ENCODE measurements around the gene INAVA. TPM values are rescaled to one million over a fixed set of nuclear protein-coding genes. Genes with fewer than 3 reads are reported as not detected.

The INAVA gene
- polyA plus RNA-seq, 4 donors: 58.7 to 192 (median 156) TPM

Other genes starting within 250 kb of the INAVA start
- gene DDX59, start 225.0 kb upstream of the INAVA start, polyA plus RNA-seq: 10 to 100 TPM; 15.4 to 25.7 (median 23.9) TPM
- 10 to 100 TPM in 1 of 4 donors, 1 to 10 TPM in 3; 2.0 to 10.8 (median 3.8) TPM for gene CAMSAP2, start 156.0 kb upstream of the INAVA start, polyA plus RNA-seq
- gene GPR25, start 21.9 kb upstream of the INAVA start, polyA plus RNA-seq: under 1 TPM in 2 of 4 donors, not detected in 2; 0.07 to 0.10 TPM
- gene KIF21B, start 128.8 kb downstream of the INAVA start, polyA plus RNA-seq: 10 to 100 TPM in 1 of 4 donors, 1 to 10 TPM in 2, under 1 TPM in 1; 0.89 to 12.9 (median 1.8) TPM
- gene CACNA1S, start 217.5 kb downstream of the INAVA start, polyA plus RNA-seq: under 1 TPM in 2 of 4 donors, not detected in 2; 0.01 to 0.24 TPM
- under 1 TPM in 2 of 4 donors, not detected in 2; 0.15 TPM for gene ASCL5, start 232.3 kb downstream of the INAVA start, polyA plus RNA-seq

Data from small intestine (tissue), 4 donors.